NCI-H1436 (cell line): ENCODE data around the gene SMARCB1.
"Not testable (repeated sequence)": the region's sequence is repeated elsewhere in the genome, so short reads cannot be mapped to it uniquely, and the experiment has no call there.

Source experiments
- DNase-seq: peaks from one replicate; lab custom pipeline; 2025; lab: John Stamatoyannopoulos, UW

The SMARCB1 gene

DNA sequence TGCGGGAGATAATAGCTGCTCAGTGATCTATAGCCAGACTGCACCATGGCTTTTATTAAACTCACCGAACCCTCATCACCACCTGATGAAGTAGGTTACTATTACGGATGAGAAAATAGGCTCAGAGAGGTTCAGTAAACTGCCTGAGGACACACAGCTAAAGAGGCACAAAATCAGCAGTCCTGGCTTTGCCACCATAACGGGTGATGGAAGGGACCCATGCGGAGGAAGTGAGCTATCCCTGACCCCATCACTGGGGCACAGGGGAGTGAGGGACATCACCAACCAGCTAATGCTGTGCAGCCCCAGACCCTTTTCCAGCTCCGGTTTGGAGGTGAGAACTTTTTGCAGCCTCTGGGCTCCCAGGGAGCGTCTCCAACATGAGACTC, 59.3 kb downstream of the SMARCB1 start:
- no peak for DNase-seq

DNA sequence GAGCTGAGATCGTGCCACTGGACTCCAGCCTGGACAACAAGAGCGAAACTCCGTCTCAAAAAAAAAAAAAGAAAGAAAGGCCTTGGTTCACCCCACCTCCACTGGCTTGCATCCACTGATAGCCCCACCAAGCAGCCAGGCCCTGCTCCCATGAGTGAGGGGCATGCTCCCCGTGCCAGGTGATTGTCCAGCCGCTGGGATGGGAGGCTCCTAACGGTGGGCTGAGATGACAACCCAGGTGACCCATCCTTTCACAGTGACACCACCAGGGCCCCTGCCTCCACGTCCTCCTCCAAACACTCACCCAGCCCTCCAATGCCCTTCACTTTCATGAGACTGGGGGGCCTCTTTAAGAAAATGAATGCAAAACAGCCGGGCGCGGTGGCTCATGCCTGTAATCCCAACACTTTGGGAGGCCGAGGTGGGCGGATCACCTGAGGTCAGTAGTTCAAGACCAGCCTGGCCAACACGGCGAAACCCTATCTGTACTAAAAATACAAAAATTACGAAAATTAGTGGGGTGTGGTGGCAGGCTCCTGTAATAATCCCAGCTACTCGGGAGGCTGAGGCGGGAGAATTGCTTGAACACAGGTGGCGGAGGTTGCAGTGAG, 60.6 kb downstream of the SMARCB1 start:
- no peak for DNase-seq

DNA sequence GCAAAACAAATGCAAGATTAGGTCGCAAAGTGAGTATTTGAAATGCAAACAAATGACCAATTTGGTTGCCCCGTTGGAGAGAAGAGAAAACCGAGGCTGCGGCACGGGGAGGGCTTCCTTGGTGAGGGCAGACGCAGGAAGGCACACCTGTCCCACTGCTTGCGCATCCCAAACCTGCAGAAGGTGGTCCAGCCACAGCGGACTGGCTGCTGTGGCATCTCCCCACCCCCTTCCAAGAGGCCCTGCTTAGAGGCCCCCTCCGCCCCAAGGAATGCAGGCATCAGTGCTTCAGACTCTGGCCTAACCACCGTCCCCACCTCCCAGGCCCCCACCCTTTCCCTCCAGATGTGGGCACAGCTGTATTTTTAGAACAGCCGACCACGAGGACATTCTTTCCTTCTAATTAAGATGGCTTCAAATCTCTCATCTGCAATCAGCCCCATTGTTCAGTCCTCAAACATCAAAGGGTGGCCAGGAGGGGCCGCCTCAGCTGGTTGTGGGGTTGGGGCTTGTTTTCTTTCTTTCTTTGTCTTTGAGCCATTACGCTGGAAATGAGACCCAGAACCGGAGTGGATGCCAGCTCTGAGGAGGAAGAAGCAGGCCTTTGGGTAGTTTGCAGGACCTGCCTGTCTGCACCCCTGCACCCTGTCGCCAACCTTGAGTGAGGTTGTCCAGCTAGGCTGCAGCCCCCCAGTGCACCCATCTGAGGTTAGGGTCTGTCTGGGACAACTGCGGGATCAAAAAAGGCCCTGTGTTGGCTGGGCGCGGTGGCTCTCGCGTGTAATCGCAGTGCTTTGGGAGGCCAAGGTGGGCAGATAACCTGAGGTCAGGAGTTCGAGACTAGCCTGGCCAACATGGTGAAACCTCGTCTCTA, 61.5 kb downstream of the SMARCB1 start:
- no peak for DNase-seq

DNA sequence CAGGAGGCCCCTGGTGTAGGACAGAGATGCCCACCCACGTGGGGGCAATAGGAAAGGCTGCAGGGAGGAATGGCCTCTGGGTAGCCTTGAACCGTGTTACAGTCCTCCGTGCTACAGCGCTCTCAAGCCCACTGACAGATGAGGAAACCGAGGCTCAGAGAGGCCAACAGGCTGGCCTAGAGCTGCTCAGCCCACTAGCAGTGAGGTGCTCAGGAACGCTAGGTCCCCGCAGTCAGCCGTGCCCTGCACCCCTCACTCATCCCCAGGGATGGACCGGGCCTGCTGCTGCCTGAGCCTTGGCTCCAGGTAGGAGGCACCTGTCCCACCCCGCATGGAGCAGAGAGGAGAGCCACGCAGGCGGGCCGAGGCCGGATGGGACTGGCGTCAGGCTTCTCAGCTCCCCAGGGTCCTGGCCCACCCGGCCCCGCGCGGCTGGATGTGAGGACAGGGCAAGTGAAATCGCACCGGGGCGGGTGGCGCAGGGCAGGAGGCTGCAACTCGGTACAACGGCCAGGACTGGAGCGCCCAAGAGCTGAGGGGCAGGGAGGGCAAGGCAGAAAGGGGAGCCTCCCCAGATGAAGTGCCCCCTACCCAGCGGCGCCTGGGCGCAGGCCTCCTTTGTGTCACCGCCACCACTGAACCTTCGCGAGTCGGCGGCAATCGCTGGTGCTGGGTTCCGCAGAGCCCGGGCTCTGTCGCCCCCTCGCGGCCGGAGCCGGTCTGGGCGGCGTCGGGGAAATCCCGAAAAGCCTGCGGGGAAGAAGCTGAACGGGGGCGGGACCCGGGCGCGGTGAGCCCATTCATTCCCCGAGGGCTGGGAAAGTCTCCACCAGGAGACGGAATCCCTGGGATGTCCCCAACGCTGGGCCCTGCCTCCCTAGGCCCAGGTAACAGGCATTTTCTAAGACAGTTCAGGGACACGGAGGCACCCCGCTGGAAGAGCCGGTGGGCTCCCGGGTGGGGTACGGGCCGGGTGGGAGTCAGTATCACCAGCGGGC, 62.5 kb downstream of the SMARCB1 start:
- DNase-seq, result peak; percentile 59

DNA sequence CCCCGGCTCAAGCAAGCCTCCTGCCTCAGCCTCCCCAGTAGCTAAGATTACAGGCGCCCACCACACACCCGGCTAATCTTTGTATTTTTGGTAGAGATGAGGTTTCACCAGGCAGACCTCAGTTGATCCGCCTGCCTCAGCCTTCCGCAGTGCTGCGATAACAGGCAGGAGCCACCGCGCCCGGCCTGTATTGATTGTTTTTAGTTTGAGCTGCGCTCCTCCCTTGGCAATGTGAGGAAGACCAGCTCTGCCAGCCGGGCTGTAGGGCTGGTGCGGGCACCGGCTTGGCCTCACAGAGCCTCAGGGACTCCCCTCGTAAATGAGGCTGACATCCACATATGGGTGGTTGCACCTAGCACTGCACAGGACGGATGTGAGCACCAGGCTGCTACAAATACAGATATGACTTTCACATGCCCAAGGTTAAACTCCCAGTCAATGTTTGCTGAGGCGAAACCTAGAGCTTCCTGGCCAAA, 63.4 kb downstream of the SMARCB1 start:
- no peak for DNase-seq

DNA sequence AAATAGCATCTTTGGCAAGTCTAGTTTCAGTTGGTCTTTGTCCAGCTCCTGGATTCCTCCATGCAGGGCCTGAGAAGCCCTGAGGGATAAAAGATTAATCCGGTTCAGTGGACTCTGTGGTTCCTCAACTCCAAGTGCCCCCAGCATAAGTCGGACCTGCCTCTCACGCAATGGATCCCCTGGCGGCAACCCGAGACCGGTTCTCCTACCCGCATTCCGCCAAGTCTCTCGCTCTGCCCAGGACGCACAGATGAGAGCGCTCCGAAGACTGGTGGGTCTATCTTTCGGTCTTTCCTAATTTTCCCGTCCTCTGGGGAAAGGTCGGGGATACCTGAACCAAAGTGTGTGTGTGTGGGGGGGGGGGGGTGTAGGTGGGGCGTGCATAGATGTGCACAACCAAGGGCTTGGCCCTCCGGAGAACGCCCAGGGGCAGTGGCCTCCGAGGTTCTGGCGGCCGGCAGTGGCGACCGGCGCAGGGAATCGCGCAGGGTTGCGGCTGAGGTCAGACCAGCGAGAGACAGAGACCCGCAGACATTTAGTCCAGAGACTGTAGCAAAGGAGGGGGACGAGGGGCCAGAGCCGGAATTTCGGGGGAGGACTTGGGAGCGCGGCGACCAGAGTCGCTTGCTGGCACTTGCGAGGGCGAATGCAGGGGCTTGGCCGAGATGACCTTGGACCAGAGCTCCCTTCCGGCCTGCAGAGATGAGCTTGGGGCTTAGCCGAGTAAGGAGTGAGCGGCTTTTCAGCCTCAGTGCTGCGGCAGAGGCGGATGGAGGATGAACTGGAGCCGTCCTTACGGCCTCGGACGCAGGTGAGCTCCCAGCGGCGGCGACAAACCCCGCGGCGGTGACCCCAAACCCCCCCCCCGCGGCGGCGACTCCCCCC, 70.2 kb downstream of the SMARCB1 start:
- DNase-seq, result peak; percentile 29

DNA sequence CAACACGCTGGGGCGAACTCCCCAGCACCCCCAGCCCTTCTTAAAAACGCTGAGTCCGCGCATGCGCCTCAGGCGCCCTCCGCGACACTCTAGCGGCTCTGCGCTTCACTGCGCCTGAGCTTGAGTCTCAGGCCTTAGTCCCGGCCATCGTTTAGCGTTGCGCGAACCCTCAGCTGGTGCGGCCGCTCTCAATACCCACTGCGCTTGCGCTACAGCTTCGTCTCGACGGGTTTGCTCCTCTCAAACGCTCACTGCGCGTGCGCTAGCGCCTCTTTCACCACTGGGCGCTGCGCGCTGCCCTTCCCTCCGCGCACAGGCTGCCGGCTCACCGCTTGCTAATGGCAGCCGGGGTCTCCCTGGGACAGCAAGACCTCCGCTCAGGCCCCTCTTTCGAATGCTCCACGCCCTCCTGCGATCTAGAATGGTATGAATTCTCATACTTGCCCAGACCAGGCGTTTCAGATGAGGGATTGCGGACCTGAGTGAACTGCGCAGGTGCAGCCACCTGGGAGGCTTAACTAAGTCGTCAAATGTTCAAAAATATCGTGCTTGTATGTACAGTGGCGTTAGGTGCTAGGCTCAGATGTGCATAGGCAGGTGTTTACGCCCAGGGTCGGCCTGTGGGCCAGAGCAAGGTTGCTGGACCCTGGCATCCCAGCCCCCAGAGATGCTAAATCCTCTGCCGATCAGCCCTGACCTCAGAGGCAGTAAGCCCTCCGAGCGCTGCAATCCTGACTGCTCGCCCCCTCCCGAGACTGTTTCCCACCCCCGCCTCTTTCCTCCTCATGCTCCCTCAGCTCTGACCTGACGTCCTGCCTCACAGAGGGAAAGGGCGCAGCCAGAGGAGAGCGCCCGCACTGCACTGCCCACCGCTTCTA, 71.1 kb downstream of the SMARCB1 start, which contains the start of gene SLC2A11:
Gene SLC2A11 (plus strand): TSS at position 270 of the 878 bp plus-strand sequence. CDS start 125 bp downstream, at position 395.
- DNase-seq, result peak; percentile 96

DNA sequence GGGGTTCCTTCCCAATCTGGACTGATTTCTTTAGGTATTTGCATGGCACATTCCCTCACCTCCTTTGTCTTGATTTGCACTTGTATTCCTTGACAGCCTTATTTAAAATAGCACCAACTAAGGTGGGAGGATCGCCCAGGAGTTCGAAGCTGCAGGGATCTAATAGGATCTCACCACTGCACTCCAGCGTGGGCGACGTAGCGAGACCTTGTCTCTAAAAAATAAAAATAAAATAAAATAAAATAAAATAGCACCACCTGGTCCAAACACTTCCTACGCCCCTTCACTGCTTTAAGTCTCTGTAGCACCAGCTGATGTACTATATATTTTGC, 71.7 kb downstream of the SMARCB1 start:
- DNase-seq, result no peak

DNA sequence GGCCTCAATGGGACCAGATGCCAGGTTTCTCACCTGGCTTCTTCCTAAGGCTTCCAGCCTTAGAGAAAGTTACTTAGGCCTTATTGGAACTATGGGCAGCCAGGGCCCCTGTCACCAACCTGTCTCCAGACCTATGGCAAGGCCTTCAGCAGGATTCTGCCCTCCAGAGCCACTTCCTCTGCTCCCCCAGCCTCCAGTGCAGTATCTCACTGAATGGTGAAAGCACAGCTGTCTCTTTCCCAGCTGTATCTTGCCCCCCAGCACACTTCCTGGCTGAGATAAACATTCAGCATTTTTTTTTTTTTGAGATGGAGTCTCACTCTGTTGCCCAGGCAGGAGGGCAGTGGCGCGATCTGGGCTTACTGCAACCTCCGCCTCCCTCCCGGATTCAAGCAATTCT, 72.4 kb downstream of the SMARCB1 start:
- no peak for DNase-seq

DNA sequence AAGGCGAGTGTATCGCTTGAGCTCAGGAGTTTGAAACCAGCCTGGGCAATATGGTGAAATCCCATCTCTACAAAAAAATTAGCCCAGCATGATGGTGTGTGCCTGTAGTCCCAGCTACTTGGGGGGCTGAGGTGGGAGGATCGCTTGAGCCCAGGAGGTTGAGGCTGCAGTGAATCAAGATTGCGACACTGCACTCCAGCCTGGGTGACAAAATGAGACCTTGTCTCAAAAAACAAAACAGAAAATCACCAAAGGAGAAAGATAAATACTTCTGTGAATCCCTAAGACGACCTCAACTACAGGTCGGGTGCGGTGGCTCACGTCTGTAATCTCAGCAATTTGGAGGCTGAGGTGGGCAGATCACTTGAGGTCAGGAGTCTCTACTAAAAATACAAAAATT, 73.4 kb downstream of the SMARCB1 start:
- DNase-seq, result not testable (repeated sequence)

DNA sequence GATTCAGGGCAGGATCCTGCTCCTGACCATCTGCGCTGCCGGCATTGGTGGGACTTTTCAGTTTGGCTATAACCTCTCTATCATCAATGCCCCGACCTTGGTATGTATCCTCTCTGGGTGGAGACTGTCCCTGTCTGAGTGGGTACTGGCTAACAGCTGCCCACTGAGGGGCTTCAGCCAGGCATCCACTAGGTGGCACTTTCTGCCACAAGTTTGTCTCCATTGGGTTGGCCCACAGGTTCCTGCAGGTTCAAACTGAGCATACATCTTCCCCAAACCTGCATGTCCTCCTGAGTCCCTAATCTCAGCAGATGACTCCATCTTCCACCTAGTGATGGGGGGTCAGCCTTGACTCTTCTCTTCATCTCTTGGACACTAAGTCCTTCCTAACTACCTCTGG, 75.3 kb downstream of the SMARCB1 start:
- peak; percentile 54 for DNase-seq

DNA sequence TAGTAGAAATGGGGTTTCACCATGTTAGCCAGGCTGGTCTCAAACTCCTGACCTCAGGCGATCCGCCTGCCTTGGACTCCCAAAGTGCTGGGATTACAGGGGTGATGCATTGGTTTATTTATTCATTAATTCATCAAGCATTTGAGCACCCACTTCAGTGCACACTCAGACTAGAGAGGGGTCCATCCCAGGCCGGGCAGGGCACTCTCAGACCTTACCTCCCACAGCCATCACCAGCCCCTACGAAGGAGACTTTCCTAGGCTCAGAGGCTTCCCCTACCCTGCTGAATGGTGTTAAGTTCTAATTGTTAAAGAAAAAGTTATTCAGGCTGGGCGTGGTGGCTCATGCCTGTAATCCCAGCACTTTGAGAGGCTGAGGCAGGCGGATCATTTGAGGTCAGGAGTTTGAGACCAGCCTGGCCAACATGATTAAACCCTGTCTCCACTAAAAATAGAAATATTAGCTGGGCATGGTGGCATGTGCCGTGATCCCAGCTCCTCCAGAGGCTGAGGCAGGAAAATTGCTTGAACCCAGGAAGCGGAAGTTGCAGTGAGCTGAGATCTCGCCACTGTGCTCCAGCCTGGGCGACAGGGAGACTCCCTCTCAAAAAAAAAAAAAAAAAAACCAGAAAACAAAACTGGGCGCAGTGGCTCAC, 77.9 kb downstream of the SMARCB1 start:
- not testable (repeated sequence) for DNase-seq

DNA sequence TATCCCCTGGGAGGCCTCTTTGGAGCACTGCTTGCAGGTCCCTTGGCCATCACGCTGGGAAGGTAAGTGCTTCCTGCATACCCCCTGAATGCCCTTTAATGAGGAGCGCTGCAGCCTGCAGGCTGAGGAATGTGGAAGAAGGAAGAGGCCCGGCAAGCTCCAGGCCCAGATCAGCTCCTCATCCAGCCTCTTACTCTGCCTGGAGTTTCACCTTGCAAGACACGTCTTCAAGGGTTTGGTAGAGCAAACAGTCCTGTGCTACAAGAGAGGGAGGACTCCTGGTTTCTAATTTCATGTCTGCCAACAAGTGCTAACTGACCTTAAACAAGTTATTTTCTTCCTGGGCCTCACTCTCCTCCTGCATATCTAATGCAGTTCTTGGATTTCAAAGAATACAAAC, 81.8 kb downstream of the SMARCB1 start:
- no peak for DNase-seq

DNA sequence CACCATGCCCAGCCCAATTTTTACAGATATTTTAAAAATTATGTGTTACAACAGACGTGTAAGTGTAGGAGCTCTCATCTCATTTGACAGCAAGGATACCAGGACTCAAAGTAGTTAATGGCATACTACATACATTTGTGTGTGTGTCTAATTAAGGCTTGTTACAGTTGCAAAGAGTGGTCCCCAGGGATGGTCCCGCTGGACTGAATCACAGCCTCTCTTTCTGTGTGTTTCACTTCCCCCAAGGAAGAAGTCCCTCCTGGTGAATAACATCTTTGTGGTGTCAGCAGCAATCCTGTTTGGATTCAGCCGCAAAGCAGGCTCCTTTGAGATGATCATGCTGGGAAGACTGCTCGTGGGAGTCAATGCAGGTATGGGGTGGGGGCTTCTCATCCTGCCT, 88.1 kb downstream of the SMARCB1 start:
- DNase-seq, result peak; percentile 42

DNA sequence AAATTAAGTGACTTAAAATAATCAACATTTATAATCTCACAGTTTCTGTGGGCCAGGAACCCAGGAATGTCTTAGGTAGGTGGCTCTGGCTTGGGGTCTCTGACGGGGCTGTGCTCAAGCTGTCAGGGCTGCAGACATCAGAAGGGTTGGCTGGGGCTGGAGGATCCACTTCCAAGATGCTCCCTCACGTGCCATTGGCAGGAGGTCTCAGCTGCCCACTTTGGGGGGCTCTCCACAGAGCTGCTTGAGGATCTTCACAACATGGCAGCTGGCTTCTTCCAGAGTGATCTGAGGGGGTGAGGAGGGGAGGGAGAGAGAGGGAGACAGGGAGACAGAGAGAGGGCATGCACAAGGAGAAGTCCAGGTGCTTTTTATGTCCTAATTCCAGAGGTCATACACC, 89.0 kb downstream of the SMARCB1 start:
- DNase-seq, result no peak

DNA sequence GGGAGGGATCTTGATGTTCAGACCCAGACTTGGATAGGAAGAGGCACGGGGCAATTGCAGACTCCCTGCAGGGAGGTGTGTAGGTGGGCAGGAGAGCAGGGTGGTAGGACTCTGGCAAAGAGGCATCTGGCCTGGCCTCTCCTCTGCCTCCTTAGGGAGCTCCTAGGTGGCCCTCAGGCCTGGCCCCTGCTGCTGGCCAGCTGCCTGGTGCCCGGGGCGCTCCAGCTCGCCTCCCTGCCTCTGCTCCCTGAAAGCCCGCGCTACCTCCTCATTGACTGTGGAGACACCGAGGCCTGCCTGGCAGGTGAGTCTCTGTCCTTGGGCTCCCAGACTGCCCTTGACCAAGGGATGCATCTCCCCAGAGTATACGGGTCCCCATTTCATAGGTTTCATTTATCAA, 90.8 kb downstream of the SMARCB1 start:
- no peak for DNase-seq

DNA sequence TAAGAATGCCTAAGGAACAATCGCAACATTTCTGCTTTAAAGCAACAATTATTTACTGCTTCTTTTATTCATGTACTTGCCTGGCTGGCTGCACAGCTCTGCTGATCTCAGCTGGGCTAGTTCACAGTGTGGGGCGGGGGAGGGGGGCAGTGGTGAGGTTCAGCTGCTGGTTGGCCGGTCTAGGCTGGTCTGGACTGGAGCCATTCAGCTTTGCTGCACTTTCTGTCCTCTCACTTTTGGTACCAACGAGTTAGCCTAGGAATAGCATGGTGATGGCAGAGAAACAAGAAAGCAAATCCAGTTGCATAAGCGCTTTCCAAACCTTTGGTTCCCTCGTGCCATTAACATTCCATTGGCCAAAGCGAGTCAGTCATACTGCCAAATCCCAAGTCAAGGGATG, 91.5 kb downstream of the SMARCB1 start:
- no peak for DNase-seq

DNA sequence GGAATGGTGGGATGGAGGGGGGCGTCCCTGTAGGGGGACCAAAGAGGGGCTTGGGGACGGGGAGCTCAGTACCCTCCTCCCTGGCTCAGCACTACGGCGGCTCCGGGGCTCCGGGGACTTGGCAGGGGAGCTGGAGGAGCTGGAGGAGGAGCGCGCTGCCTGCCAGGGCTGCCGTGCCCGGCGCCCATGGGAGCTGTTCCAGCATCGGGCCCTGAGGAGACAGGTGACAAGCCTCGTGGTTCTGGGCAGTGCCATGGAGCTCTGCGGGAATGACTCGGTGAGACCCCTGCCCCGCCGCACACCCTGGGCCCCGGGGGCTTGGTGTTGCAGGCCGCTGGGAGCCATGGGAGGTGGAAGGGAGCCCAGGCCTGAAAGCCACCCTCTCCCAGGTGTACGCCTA, 95.6 kb downstream of the SMARCB1 start:
- DNase-seq, result no peak

DNA sequence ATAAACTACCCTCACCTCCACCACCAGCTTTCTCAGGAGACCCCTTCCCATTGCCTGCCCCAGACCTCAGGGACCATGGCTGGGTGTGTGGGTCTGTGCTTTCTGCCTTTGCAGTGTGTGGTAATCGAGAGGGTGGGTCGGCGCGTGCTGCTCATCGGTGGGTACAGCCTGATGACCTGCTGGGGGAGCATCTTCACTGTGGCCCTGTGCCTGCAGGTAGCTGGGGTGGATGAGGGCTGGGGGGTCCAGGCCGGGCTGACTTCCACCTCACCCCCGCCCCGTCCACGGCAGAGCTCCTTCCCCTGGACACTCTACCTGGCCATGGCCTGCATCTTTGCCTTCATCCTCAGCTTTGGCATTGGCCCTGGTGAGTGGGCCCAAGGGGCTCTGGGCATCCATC, 96.9 kb downstream of the SMARCB1 start:
- DNase-seq, result no peak

DNA sequence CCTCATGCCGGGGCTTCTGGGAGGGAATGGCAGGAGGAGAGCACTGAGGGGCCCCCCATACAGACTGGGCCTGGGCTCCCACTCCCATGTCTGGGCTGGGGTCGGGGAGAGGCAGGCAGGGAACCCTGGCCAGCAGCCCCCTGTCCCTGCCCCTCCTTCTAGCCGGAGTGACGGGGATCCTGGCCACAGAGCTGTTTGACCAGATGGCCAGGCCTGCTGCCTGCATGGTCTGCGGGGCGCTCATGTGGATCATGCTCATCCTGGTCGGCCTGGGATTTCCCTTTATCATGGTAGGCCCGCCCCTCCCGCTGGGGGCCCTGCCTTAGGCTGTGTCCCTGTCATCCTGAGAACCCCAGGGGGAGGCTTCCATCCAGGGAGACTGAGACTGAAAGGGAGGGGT, 97.4 kb downstream of the SMARCB1 start:
- no peak for DNase-seq
